GM19324 (cell line): Measurements from ENCODE around the gene VASH1.

Experiments used
- ATAC-seq: cut with Tn5 transposase; IDR thresholded peaks from one replicate; pipeline ENCODE4 v1.9.1; 2021; ENCODE audit warnings: mild to moderate bottlenecking, moderate library complexity; ENCODE audit not compliant: unreplicated experiment, low FRiP score

Gene VASH1

GRCh38 chr14:76770521-76771436 lies 9.5 kb downstream of the VASH1 start:
- ATAC-seq, result no peak

DNA sequence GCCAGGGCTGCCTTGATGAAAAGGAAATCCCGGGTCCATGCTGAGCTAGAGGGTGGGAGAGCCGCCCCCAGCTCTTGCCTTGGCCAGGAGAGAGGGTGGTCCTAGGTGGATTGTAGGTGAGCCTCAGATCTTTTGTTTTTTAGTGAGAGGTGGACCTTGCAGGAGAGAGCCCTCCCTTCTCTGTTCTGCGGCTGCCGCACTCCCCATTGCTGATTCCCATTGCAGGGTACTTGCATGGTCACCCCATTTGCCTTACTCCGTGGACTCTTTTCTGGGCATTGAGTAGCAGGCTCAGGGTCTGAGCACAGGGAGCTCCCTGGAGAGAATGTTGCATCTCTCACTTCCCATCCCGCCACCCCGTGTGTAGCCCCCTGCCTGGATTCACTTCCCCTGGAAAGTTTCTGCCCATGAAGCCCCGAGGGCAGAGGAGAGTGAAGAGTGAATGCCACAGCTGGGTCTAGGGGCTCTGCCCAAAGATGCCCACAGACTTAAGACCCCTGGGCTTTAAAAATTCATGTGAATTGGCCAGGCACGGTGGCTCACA lies 10.2 kb downstream of the VASH1 start:
- ATAC-seq, result no peak

DNA sequence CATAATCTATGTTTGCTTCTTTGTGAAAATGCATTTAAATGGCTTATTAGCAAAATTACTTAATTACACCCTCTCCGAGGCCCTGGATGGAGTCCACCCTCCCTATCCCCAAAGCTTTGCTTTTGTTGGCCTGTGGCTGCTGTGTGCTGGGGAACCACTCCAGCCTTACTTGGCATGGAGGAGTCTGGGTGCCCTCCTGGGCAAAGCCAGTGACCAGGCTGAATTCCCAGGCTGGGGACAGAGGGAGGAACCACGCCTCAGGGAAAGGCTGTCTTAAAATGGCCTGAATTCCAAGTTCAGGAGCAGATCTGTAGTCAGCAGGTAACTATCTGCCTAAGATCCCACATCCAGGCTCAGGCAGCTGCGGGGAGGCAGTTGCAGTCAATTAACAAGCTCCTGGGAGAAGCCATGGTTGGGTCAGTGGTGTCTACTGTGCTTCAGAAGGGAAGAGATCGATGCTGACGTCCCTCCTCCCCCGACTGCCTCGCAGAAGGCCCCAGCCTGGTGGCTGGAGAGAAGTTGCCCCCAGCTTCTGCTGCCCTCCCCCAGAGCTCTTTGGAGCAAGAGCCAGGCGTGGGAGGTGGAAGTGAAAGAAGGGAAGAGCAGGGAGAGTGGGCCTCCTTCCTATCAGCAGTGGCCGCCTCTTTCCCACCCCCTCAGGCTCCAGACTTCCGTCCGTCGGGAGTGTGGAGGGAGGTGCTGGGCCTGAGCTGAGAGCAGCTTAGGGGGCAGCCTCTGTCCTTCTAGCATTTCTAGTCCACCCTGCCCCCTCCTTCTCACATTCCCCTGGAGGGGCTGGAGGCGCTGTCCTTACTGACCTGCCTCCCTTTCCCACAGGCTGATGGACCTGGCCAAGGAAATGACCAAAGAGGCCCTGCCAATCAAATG lies 11.3 kb downstream of the VASH1 start:
- no peak for ATAC-seq

- no peak for ATAC-seq
These were observed 12.1 kb downstream of the VASH1 start for GRCh38 chr14:76773188-76773885.

DNA sequence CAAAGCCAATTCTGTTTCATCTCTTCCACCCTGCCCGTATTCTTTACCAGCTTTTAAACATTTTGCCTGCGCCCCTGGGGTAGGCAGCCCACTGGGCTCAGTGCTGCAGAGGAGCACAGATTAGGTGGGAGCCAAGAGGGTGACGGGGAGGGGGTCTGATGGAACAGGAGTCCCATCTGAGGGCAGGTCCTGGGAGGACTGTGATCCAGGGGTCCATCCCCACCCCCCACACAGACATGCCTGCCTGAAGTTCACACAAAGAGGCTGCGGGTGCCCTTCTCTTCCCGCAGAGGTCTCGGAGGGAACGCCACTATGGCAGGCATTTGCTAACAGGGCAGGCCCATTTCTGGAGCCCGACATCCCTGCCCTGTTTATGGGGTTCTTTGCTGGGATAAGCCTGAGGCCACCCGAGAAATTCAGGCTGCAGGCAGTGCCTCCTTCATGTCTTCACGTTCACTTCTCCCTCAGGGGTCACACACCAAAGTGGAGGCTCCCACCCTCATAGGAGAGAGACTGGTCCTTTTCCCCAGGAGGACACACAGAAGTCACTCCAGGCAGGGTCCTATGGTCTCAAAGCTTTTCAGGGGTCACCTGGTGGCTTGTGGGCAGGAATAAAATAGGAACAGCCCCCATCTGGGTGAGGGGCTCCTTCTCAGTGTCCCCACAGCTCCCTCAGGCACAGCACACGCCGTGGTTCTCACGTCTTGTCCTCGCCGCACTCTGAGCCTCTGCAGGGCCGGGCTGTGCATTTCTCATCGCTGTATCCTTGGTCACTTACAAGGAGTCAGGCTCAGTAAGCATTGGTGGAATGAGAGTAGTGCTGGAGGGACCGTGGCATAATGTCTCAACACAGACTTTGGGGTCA lies 12.9 kb downstream of the VASH1 start:
- no peak for ATAC-seq

- ATAC-seq, result no peak
These were observed 13.8 kb downstream of the VASH1 start for GRCh38 chr14:76774821-76775694.

DNA sequence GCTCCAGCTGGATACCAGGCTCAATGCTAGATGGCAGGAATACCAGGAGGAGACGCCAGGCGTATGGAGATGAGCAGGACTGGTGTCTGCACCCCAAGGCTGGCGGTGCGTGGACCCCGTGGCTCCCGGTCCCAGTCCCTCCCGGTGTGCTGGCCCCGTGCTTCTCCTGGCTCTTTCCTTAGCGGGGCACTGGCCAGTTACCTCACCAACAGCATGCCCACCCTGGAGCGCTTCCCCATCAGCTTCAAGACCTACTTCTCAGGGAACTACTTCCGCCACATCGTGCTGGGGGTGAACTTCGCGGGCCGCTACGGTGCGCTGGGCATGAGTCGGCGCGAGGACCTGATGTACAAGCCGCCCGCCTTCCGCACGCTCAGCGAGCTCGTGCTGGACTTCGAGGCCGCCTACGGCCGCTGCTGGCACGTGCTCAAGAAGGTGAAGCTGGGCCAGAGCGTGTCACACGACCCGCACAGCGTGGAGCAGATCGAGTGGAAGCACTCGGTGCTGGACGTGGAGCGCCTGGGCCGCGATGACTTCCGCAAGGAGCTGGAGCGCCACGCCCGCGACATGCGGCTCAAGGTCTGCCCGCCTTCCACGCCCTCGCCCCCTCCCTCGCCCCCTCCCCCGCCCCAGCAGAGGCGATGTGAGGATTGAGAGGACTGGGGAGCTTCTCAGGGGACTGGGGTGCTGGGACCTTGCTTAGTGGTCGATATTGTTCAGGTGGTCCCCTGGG lies 14.6 kb downstream of the VASH1 start:
- no peak for ATAC-seq

GRCh38 chr14:76776428-76777251 lies 15.4 kb downstream of the VASH1 start:
- ATAC-seq, result no peak

- ATAC-seq, result no peak
These were observed 16.5 kb downstream of the VASH1 start for GRCh38 chr14:76777721-76778120.

- no peak for ATAC-seq
These were observed 17.4 kb downstream of the VASH1 start for GRCh38 chr14:76778546-76779215.

DNA sequence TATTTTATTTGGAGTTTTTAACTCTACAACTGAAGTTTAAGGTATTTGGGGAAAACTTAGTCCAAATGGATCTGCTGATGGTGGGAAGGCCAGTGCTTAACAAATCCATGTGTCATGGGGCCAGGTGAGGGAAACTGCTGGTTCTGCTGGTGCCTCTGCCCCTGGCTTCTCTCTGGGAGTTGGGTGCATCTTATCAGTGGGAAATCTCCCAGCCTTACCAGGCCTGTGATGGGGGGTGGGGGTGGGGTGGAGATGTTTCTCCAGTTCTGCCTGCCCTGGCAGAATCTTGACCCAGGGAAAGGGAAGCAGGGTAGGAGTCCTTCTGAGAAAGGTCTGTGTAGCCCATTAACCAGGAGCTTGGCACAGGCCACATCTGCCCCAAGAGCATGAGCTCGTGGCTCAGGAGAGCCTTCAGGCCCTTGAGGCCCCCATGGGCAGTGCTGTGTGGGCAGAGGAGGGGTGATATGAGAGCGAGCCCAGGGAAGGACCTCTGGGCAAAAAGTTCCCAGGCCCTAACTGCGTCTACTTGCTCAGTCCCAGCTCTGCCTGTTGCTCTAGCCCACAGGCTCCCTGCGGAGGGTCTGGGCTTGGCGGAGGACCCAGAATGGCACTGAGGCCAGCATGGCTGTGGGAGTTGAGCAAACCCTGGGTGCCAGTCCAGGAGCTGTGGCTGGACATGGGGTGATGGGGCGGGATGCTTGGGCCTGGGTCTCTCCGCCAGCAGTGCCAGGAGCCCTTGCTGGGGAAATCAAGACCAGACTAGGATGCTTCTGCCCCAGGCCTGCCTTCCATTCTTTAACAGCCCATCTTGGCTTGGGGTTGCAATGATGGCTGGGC lies 18.2 kb downstream of the VASH1 start:
- no peak for ATAC-seq

DNA sequence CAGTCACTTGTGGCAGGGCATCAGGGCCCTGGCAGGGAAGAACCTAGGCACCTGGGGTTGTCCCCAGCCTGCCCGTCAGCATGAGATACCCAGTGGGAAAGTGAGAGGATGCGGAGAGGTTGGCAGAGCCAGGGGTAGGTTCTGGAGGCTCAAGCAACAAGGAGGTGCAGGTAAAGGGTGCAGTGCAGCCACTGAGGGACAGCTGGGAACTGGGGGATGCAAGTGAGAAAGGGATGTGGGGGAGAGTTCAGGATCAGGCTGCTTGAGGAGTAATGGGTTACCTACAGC lies 18.7 kb downstream of the VASH1 start:
- ATAC-seq, result no peak

- ATAC-seq, result no peak
These were observed 19.1 kb downstream of the VASH1 start for GRCh38 chr14:76780360-76780759.

- ATAC-seq, result no peak
These were observed 19.8 kb downstream of the VASH1 start for GRCh38 chr14:76780875-76781647.

GRCh38 chr14:76781648-76782051 lies 20.4 kb downstream of the VASH1 start:
- no peak for ATAC-seq
